RCC 7860 (cell line): ENCODE measurements around the gene A1CF.
A peak's percentile ranks its signal among the peaks of the same experiment; 100 is the strongest.
"Not testable (repeated sequence)": the region's sequence is repeated elsewhere in the genome, so short reads cannot be mapped to it uniquely, and the experiment has no call there.

Source experiments
- DNase-seq: peaks from one replicate; pipeline ENCODE4 v3.0.0-alpha.2; 2015; ENCODE audit warnings: low spot score
- FAIRE-seq: peaks from 2 replicates; lab custom pipeline; 2012; peaks lifted over from hg19 to GRCh38; lab: Jason Lieb, UNC

A1CF gene

GRCh38 chr10:50788951-50789945 lies 96.2 kb downstream of the A1CF start:
- DNase-seq (peak; percentile 35), FAIRE-seq (no peak)

GRCh38 chr10:50787962-50788361 lies 97.5 kb downstream of the A1CF start:
- not testable (repeated sequence) for DNase-seq, FAIRE-seq

GRCh38 chr10:50782017-50782416 lies 103.4 kb downstream of the A1CF start:
- DNase-seq: peak; percentile 1
- FAIRE-seq: not testable (repeated sequence)

GRCh38 chr10:50780036-50780435 lies 105.4 kb downstream of the A1CF start:
- not testable (repeated sequence) for FAIRE-seq, DNase-seq

GRCh38 chr10:50774868-50775267 lies 110.6 kb downstream of the A1CF start:
- not testable (repeated sequence) for DNase-seq, FAIRE-seq

- not testable (repeated sequence) for FAIRE-seq, DNase-seq
Measured at GRCh38 chr10:50772042-50772441, 113.4 kb downstream of the A1CF start.

- DNase-seq: not testable (repeated sequence)
Measured at GRCh38 chr10:50766774-50767513, 118.5 kb downstream of the A1CF start.

More at GRCh38 chr10:50766774-50767513, 118.5 kb downstream of the A1CF start:
- not testable (repeated sequence) for FAIRE-seq
